Islet of Langerhans (tissue), 1 donor: ENCODE results near the gene THRAP3.

Experiments
- FAIRE-seq: peaks from one replicate; lab custom pipeline; 2011; peaks lifted over from hg19 to GRCh38; lab: Jason Lieb, UNC

The THRAP3 gene

GRCh38 chr1:36301220-36301619, 77.0 kb downstream of the THRAP3 start:
- FAIRE-seq, result no peak

GRCh38 chr1:36303244-36303643, 79.0 kb downstream of the THRAP3 start:
- no peak for FAIRE-seq

GRCh38 chr1:36303650-36304360, 79.6 kb downstream of the THRAP3 start:
- FAIRE-seq, result no peak

GRCh38 chr1:36304521-36304920, 80.3 kb downstream of the THRAP3 start:
- FAIRE-seq, result no peak

GRCh38 chr1:36304970-36305914, 81.0 kb downstream of the THRAP3 start:
- FAIRE-seq, result no peak

- no peak for FAIRE-seq
These were observed 81.6 kb downstream of the THRAP3 start for GRCh38 chr1:36305915-36306209.

- FAIRE-seq, result no peak
These were observed 82.1 kb downstream of the THRAP3 start, which contains the start of gene SH3D21 for GRCh38 chr1:36306210-36306901. Gene SH3D21, plus strand, starts transcription at chr1:36306368. Its CDS starts 53 bp downstream, at chr1:36306421.

- FAIRE-seq, result no peak
These were observed 82.7 kb downstream of the THRAP3 start for GRCh38 chr1:36306902-36307456.

GRCh38 chr1:36307601-36308330, 83.5 kb downstream of the THRAP3 start:
- no peak for FAIRE-seq

- FAIRE-seq, result no peak
These were observed 85.2 kb downstream of the THRAP3 start for GRCh38 chr1:36309397-36309796.

GRCh38 chr1:36320291-36320761, 96.1 kb downstream of the THRAP3 start:
- no peak for FAIRE-seq

GRCh38 chr1:36320767-36321118, 96.5 kb downstream of the THRAP3 start:
- FAIRE-seq, result no peak

GRCh38 chr1:36321119-36321951, 97.1 kb downstream of the THRAP3 start:
- no peak for FAIRE-seq

- FAIRE-seq, result no peak
These were observed 98.0 kb downstream of the THRAP3 start for GRCh38 chr1:36322041-36322785.

GRCh38 chr1:36322786-36323635, 98.8 kb downstream of the THRAP3 start:
- FAIRE-seq, result no peak

GRCh38 chr1:36323636-36324352, 99.6 kb downstream of the THRAP3 start, which contains the start of gene EVA1B:
Gene EVA1B, minus strand, starts transcription at chr1:36323645. Its CDS starts 608 bp downstream, at chr1:36323037.
- FAIRE-seq, result no peak

GRCh38 chr1:36324353-36324703, 100.1 kb downstream of the THRAP3 start:
- FAIRE-seq, result no peak

- FAIRE-seq, result no peak
These were observed 102.3 kb downstream of the THRAP3 start for GRCh38 chr1:36326499-36326898.
